Measurements from ENCODE around the gene AHCYL2.

AHCYL2 gene

GRCh38 chr7:129423700-129424410, 199.0 kb downstream of the AHCYL2 start:
- no peak for DNase-seq (ENCODE audit: low read depth)
- no peak overlapping the region for H3K4me3 ChIP-seq (ENCODE audit: control insufficient read depth, low read depth, low read length)
- no peak for TF ChIP-seq CTCF (IDR thresholded peaks at IDR 0.05; ENCODE audit: control insufficient read depth, insufficient read depth, low read depth, low read length, missing control alignments)

- no peak for TF ChIP-seq CTCF (IDR thresholded peaks at IDR 0.05; ENCODE audit: control insufficient read depth, insufficient read depth, low read depth, low read length, missing control alignments)
- no peak for DNase-seq (ENCODE audit: low read depth)
- H3K4me3 ChIP-seq (ENCODE audit: control insufficient read depth, low read depth, low read length) = no peak overlapping the region
These were observed 201.7 kb downstream of the AHCYL2 start for GRCh38 chr7:129426482-129426881.

GRCh38 chr7:129427526-129428045, 202.8 kb downstream of the AHCYL2 start:
- H3K4me3 ChIP-seq (ENCODE audit: control insufficient read depth, low read depth, low read length) = no peak overlapping the region
- TF ChIP-seq CTCF (IDR thresholded peaks at IDR 0.05; ENCODE audit: control insufficient read depth, insufficient read depth, low read depth, low read length, missing control alignments) = no peak
- no peak for DNase-seq (ENCODE audit: low read depth)

- no peak overlapping the region for H3K4me3 ChIP-seq (ENCODE audit: control insufficient read depth, low read depth, low read length)
- no peak for TF ChIP-seq CTCF (IDR thresholded peaks at IDR 0.05; ENCODE audit: control insufficient read depth, insufficient read depth, low read depth, low read length, missing control alignments)
- no peak for DNase-seq (ENCODE audit: low read depth)
These were observed 207.2 kb downstream of the AHCYL2 start for GRCh38 chr7:129431911-129432643.

- DNase-seq (ENCODE audit: low read depth) = no peak
- peak; percentile 12 for TF ChIP-seq CTCF (IDR thresholded peaks at IDR 0.05; ENCODE audit: control insufficient read depth, insufficient read depth, low read depth, low read length, missing control alignments)
- peak within 1 kb of the TSS; percentile 71 for H3K4me3 ChIP-seq (ENCODE audit: control insufficient read depth, low read depth, low read length)
These were observed 209.2 kb downstream of the AHCYL2 start, which contains the start of gene STRIP2 for GRCh38 chr7:129433847-129434674. STRIP2 (plus strand) TSS chr7:129434432; CDS start chr7:129434473, 41 bp downstream.

- DNase-seq (ENCODE audit: low read depth) = no peak
- no peak for TF ChIP-seq CTCF (IDR thresholded peaks at IDR 0.05; ENCODE audit: control insufficient read depth, insufficient read depth, low read depth, low read length, missing control alignments)
These were observed 210.0 kb downstream of the AHCYL2 start for GRCh38 chr7:129434675-129435318.

More at GRCh38 chr7:129434675-129435318, 210.0 kb downstream of the AHCYL2 start:
- peak overlapping the region; percentile 71 for H3K4me3 ChIP-seq (ENCODE audit: control insufficient read depth, low read depth, low read length)
